Prostate gland (tissue), 1 donor: Measurements from ENCODE around the gene NPBWR2.

Source experiments
- POLR2A ChIP-seq: fragments of 450-650 bp; IDR thresholded peaks from one replicate; pipeline ENCODE4 v1.6.1; 2016; ENCODE audit warnings: antibody characterized with exemption, mild to moderate bottlenecking
- POLR2AphosphoS5 ChIP-seq: sonication (generic); formaldehyde crosslinking; IDR thresholded peaks from one replicate; pipeline ENCODE4 v1.6.1; 2017; ENCODE audit warnings: antibody characterized with exemption

DNA sequence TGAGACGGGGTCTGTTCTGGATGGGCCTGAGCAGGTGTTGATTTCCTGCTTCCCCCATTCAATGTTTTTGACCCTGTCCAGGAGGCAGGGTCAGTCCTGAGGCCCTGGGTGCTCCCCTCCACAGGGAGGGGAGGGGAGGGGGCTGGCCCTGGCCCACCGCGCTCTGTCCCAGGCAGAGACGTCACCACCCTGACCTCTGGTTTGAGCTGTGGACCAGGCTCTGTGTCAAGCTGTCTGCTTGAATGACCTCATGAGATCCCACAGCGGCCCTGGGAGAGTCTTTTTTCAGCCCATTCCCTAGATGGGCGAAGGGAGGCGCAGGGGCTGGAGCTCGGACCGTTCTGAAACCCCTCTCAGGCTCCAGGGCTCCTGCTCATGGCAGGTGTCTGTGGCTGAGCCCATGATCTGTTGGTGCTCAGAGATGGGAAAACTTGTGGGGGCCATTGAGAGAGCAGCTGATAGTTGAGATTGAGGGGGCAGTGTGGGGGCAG lies 14.3 kb downstream of the NPBWR2 start:
- TF ChIP-seq POLR2AphosphoS5 (no peak), POLR2A (no peak)
